ENCODE measurements around the gene IGF2BP3.

Gene IGF2BP3

DNA sequence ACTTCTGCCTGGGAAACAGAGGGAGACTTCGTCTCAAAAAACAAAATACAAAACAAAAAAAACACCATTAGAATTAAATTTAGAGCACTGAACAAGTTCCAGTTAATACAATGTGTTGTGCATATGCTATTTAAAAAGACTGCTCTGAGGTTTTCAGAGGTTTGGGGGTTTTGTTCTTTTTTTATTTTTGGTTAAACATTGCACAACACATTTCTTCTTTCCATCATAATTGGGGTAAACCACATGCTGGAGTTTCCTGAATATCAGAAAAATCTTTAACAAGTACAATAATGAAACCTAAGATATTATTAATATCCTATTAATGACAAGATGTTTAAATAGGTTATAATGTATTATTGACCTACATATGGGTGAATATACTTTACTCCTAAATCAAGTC is 26.3 kb downstream of the IGF2BP3 start:
- no peak for DNase-seq (ENCODE audit: low read depth)
- TF ChIP-seq, protein P1, sequence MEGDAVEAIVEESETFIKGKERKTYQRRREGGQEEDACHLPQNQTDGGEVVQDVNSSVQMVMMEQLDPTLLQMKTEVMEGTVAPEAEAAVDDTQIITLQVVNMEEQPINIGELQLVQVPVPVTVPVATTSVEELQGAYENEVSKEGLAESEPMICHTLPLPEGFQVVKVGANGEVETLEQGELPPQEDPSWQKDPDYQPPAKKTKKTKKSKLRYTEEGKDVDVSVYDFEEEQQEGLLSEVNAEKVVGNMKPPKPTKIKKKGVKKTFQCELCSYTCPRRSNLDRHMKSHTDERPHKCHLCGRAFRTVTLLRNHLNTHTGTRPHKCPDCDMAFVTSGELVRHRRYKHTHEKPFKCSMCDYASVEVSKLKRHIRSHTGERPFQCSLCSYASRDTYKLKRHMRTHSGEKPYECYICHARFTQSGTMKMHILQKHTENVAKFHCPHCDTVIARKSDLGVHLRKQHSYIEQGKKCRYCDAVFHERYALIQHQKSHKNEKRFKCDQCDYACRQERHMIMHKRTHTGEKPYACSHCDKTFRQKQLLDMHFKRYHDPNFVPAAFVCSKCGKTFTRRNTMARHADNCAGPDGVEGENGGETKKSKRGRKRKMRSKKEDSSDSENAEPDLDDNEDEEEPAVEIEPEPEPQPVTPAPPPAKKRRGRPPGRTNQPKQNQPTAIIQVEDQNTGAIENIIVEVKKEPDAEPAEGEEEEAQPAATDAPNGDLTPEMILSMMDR (conservative IDR thresholded peaks at IDR 0.05; ENCODE audit: low read depth, low read length), result no peak
- no peak overlapping the region for H3K4me3 ChIP-seq (ENCODE audit: low read depth, low read length)

DNA sequence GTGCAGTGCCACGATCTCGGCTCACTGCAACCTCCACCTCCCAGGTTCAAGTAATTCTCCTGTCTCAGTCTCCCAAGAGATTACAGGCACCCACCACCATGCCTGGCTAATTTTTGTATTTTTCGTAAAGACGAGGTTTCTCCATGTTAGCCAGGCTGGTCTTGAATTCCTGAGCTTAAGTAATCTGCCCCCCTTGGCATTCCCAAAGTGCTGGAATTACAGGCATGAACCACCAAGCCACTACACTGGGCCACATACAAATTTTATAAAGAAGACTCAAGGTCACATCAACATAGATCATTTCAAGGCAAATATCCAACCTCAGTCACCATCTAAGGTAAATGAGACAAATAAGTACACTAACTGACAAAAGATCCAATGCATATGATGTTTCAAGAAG is 32.1 kb downstream of the IGF2BP3 start:
- H3K4me3 ChIP-seq (ENCODE audit: low read depth, low read length), result no peak overlapping the region
- TF ChIP-seq, protein P1 (conservative IDR thresholded peaks at IDR 0.05; ENCODE audit: low read depth, low read length), result no peak
- no peak for DNase-seq (ENCODE audit: low read depth)

DNA sequence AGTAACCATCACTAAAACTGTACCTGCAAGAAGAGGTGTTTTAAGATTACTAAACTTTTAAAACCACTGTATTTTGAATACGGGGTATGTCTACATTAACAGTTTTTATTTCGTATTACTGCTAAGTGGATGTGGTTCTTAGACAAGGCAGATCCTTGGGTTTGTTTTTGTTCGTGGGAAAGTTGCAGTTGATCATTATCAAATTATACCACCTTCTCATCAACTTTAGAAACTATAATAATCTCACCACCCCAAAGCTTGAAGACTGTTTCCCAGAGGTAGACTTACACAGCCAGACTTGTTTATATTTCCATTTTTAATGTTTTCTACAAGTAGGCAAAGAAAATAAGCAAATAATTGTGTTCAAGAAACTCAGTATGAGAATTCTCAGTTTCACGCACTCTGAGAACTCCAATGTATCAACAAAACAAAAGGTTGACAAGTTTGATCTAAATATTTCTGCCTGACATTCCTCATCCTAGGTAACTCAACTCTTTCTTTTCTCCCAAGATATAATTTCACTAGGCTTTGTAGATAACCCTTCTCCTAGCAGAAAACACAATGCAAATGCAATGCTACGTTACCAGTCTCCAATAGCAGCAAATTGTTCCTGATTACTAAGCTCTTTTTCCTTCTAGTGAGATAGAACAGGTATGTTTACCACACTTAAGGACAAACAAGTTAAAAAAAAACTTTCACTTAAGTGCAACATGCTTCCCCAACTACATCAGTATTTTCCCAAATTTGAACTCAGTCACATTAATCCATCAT is 36.0 kb downstream of the IGF2BP3 start:
- TF ChIP-seq, protein P1 (conservative IDR thresholded peaks at IDR 0.05; ENCODE audit: low read depth, low read length), result no peak
- DNase-seq (ENCODE audit: low read depth), result no peak
- no peak overlapping the region for H3K4me3 ChIP-seq (ENCODE audit: low read depth, low read length)

DNA sequence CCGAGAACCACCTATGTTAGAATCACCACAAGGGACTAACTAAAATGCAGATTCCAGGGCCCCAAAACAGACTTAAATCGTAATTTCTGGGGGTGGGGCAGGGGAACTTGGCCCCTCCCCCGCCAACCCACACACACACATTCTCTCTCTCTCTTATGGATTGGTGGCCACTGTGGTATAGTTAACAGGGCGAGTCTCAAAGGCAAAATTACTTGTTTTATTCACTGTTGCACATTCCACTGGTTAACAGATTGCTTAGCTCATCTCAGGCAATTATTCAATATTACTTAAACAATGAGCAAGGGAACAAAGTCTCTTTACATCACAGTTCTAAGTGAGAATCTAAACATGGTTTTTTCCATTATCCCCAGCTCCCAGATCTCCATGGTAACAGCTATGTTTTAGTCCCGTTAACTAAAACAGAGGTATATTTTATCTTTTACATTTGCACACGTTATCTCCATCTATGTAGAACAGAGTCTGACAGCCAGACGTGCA is 38.5 kb downstream of the IGF2BP3 start:
- no peak overlapping the region for H3K4me3 ChIP-seq (ENCODE audit: low read depth, low read length)

DNA sequence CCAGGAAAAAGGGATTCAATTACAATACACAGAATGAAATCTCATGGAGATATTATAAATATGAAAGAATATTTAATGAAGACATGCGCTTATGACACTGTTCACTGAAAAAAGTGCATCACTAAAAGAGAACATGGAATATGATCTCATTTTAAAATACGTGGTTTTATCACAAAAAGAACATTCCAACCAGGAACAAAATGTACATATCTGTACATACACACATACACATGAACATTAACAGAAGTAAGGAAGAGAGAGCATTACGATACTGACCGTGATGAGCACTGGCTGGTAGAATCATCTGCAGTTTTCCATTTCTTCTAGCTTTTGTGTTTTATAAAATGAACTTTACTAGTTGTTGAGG is 39.4 kb downstream of the IGF2BP3 start:
- no peak overlapping the region for H3K4me3 ChIP-seq (ENCODE audit: low read depth, low read length)
- TF ChIP-seq, protein P1 (conservative IDR thresholded peaks at IDR 0.05; ENCODE audit: low read depth, low read length), result no peak
- DNase-seq (ENCODE audit: low read depth), result no peak

More for the DNA sequence above, 38.5 kb downstream of the IGF2BP3 start:
- no peak for DNase-seq (ENCODE audit: low read depth)
- TF ChIP-seq, protein P1 (conservative IDR thresholded peaks at IDR 0.05; ENCODE audit: low read depth, low read length), result no peak

DNA sequence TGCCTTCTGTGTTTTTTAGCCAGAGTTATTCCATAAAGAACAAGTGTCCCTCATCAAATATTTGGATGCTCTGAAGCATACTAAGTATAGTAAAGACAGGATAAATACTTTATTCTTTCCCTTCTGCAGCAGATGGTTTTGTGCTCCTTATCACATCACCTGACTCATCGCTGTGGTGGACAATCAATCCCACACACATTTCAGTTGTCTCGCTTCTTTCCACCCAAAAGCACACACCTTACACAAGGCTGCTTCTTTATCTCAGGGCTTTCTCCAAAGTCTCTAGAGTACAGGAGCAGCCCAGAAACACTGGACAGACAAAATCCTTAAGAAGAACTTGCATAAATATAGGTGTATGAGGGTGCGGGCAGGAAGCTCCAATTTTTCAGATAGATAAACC is 43.4 kb downstream of the IGF2BP3 start:
- H3K4me3 ChIP-seq (ENCODE audit: low read depth, low read length), result no peak overlapping the region
- DNase-seq (ENCODE audit: low read depth), result no peak
- TF ChIP-seq, protein P1 (conservative IDR thresholded peaks at IDR 0.05; ENCODE audit: low read depth, low read length), result no peak

DNA sequence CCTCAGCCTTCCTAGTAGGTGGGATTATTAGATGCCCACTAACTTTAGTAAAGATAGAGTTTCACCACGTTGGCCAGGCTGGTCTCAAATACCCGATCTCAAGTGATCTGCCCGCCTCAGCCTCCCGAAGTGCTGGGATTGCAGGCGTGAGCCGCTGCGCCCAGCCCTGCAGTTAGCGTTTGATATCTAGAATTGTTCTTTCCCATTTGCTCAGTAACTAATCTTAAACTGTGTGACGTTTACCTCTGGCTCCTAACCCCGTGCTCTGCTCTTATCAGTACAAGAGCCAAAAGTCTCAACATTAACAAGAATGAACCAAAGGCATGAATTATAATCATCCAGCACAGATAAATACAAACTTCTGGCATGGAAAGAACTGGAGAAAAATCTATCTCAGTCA is 47.4 kb downstream of the IGF2BP3 start:
- TF ChIP-seq, protein P1 (conservative IDR thresholded peaks at IDR 0.05; ENCODE audit: low read depth, low read length), result no peak
- DNase-seq (ENCODE audit: low read depth), result no peak
- H3K4me3 ChIP-seq (ENCODE audit: low read depth, low read length), result no peak overlapping the region
